ENCODE data around the gene BHMT.

DNA sequence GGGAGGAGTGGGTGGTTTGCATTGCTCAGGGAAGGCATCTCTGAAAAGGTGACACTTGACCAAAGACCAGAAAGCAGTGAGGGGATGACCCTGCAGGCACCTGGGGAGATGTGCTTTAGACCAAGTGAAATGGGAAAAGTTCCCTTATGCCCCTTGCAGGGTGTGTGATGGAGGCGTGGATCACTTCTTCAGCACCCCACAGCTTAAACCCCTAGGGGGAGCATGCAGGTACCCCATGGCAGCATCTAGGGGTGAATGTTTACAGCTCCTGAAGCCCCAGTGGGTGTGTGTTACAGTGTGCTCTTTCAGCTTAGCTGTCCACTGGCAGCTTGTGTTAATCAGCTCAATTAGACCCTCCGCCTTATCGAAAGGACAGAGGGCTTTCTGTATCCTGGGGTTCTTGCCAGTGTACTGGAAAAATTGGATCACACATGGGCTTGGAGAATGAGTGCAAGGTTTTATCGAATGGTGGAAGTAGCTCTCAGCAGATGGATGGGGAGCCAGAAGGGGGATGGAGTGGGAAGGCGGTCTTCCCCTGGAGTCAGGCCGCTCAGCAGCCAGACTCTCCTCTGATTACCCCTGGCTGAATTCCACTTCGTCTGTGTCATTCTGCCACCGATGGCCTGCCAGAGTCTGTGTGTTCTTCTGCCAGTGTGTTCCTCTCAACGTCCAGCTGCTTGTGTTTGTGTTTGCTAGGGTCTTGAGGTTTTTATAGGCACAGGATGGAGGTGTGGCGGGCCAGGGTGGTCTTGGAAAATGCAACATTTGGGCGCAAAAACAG is 35.8 kb upstream of the BHMT start:
- no peak for TF ChIP-seq CTCF (conservative IDR thresholded peaks at IDR 0.05 in 1 of 2, IDR thresholded peaks at IDR 0.05 in 1 of 2; ENCODE audit: low read depth in 1 of 2, low read length in 2 of 2)
- no peak for TF ChIP-seq EZH2 (IDR thresholded peaks at IDR 0.05; ENCODE audit: low read length, missing control alignments)

All from fibroblast of lung (primary cell).